Stimulated activated CD8-positive, alpha-beta memory T cell treated with anti-CD3 and anti-CD28 coated beads, Interleukin-7, amount 100 ng/mL, for 4 hours (primary cell): ENCODE results near the gene PCDHA1.
"Not testable (repeated sequence)": the region's sequence is repeated elsewhere in the genome, so short reads cannot be mapped to it uniquely, and the experiment has no call there.

Experiments used
- DNase-seq, 2 donors: peaks; one replicate each; pipeline ENCODE4 v3.0.0-alpha.2; 2020; ENCODE audit warnings: low read depth in 2 of 2

Gene PCDHA1

GRCh38 chr5:140808241-140808888 lies 22.4 kb downstream of the PCDHA1 start:
- not testable (repeated sequence) for DNase-seq

DNA sequence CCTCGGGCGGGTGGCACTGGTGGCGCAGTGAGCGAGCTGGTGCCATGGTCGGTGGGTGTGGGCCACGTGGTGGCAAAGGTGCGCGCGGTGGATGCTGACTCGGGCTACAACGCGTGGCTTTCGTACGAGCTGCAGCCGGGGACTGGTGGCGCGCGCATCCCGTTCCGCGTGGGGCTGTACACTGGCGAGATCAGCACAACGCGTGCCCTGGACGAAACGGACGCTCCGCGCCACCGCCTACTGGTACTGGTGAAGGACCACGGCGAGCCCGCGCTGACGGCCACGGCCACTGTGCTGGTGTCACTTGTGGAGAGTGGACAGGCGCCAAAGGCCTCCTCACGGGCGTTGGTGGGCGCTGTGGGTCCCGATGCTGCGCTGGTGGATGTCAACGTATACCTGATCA lies 22.9 kb downstream of the PCDHA1 start:
- DNase-seq: no peak

- DNase-seq: no peak
Observed at GRCh38 chr5:140821375-140822280, 35.7 kb downstream of the PCDHA1 start, which contains the start of gene PCDHA5. TSS of gene PCDHA5 (plus strand) at chr5:140821613.

DNA sequence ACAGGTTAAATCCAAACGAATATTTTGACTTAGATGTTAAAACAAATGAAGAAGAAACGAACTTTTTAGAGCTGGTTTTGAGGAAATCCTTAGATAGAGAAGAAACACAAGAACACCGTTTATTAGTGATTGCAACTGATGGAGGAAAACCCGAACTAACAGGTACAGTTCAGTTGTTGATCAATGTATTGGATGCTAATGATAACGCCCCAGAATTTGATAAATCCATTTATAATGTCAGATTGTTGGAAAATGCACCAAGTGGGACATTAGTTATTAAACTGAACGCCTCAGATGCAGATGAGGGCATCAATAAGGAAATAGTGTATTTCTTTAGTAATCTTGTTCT lies 36.3 kb downstream of the PCDHA1 start:
- no peak for DNase-seq

DNA sequence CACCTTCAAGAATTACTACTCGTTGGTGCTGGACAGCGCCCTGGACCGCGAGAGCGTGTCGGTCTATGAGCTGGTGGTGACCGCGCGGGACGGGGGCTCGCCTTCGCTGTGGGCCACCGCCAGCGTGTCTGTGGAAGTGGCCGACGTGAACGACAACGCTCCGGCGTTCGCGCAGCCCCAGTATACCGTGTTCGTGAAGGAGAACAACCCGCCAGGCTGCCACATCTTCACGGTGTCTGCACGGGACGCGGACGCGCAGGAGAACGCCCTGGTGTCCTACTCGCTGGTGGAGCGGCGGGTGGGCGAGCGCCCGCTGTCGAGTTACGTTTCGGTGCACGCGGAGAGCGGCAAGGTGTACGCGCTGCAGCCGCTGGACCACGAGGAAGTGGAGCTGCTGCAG lies 37.0 kb downstream of the PCDHA1 start:
- not testable (repeated sequence) for DNase-seq

DNA sequence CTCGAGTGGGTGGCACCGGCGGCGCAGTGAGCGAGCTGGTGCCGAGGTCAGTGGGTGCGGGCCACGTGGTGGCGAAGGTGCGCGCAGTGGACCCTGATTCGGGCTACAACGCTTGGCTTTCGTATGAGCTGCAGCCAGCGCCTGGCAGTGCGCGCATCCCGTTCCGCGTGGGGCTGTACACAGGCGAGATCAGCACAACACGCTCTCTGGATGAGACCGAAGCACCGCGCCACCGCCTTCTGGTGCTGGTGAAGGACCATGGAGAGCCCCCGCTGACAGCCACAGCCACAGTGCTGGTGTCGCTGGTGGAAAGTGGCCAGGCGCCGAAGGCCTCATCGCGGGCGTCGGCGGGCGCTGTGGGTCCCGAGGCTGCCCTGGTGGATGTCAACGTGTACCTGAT lies 37.5 kb downstream of the PCDHA1 start:
- no peak for DNase-seq

- DNase-seq: no peak
Observed at GRCh38 chr5:140827704-140828361, 41.9 kb downstream of the PCDHA1 start, which contains the start of gene PCDHA6. TSS of gene PCDHA6 (plus strand) at chr5:140827960. CDS start at chr5:140828092, 132 bp downstream.

GRCh38 chr5:140828362-140828737 lies 42.4 kb downstream of the PCDHA1 start:
- DNase-seq: no peak

GRCh38 chr5:140829511-140830501 lies 43.9 kb downstream of the PCDHA1 start:
- DNase-seq: not testable (repeated sequence)

DNA sequence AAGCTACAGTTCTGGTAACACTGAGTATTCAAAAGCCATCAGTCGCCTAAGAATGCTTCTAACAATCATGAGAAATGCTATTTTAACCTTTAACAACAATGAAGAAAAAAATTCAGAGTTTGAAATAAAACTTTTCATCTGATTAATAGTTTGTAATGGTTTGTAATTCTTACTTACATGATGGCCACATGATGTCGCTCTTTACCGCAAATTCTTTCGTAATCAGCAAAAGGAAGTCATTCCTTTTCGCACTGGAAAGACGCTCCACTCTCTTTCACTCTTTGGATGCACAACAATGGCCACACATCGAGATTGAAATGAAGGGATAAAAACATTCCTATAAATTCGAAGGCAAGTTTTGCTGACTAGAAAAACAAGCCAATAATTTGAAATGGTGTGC lies 48.1 kb downstream of the PCDHA1 start, which contains the start of gene PCDHA7:
Gene PCDHA7 (plus strand): TSS at position 277 of the 400 bp plus-strand sequence. CDS start 115 bp downstream, at position 392.
- no peak for DNase-seq

GRCh38 chr5:140834439-140835008 lies 48.6 kb downstream of the PCDHA1 start:
- DNase-seq: not testable (repeated sequence)

GRCh38 chr5:140835622-140836510 lies 49.9 kb downstream of the PCDHA1 start:
- no peak for DNase-seq

DNA sequence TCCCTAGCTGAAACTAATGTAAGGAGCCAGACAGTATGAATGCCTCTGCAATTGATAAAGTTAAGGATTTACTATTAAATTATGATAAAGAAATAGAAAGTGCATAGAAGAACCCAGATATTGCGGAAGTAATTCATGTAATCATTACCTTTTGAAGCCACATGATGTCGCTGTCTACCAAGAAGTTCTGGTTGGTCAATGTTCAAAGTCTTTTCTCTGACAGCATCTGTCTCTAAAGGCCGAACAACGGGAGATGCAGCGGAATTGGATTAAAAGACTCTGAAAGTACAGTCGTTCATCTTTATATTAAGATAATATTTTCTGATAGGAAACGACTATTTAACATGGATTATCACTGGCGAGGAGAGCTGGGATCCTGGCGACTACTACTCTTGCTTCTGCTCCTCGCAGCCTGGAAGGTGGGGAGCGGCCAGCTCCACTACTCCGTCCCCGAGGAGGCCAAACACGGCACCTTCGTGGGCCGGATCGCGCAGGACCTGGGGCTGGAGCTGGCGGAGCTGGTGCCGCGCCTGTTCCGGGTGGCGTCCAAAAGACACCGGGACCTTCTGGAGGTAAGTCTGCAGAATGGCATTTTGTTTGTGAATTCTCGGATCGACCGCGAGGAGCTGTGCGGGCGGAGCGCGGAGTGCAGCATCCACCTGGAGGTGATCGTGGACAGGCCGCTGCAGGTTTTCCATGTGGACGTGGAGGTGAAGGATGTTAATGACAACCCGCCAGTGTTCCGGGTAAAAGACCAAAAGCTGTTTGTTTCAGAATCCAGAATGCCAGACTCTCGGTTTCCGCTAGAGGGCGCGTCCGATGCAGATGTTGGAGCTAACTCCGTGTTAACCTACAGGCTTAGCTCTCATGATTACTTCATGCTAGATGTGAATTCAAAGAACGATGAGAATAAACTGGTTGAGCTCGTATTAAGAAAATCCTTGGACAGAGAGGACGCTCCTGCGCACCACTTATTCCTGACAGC lies 55.3 kb downstream of the PCDHA1 start, which contains the start of gene PCDHA8:
Gene PCDHA8 (plus strand): TSS at position 210 of the 985 bp plus-strand sequence. CDS start 135 bp downstream, at position 345.
- no peak for DNase-seq

DNA sequence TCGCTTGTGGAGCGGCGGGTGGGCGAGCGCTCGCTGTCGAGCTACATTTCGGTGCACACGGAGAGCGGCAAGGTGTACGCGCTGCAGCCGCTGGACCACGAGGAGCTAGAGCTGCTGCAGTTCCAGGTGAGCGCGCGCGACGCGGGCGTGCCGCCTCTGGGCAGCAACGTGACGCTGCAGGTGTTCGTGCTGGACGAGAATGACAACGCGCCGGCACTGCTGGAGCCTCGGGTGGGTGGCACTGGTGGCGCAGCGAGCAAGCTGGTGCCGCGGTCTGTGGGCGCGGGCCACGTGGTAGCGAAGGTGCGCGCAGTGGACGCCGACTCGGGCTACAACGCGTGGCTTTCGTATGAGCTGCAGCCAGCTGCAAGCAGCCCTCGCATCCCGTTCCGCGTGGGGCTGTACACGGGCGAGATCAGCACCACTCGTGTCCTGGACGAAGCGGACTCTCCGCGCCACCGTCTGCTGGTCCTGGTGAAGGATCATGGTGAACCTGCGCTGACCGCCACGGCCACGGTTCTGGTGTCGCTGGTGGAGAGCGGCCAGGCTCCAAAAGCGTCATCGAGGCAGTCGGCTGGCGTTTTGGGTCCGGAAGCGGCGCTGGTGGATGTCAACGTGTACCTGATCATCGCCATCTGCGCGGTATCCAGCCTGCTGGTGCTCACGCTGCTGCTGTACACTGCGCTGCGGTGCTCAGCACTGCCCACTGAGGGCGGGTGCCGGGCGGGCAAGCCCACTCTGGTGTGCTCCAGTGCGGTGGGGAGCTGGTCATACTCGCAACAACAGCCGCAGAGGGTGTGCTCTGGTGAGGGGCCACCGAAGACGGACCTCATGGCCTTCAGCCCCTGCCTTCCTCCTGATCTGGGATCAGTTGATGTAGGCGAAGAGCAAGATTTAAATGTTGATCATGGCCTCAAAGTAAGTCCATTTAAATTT lies 57.1 kb downstream of the PCDHA1 start:
- DNase-seq: no peak

- DNase-seq: not testable (repeated sequence)
Observed at GRCh38 chr5:140848139-140849102, 62.5 kb downstream of the PCDHA1 start, which contains the start of gene PCDHA9. TSS of gene PCDHA9 (plus strand) at chr5:140848382. CDS start at chr5:140848496, 114 bp downstream.
